ENCODE measurements around the gene CTAGE8.
"Not testable (repeated sequence)": the region's sequence is repeated elsewhere in the genome, so short reads cannot be mapped to it uniquely, and the experiment has no call there.

The CTAGE8 gene

GRCh38 chr7:144256112-144256511 lies 13.0 kb downstream of the CTAGE8 start:
- DNase-seq = peak; percentile 56

GRCh38 chr7:144255471-144255897 lies 13.6 kb downstream of the CTAGE8 start:
- DNase-seq = peak; percentile 35

- not testable (repeated sequence) for DNase-seq
Measured at GRCh38 chr7:144252307-144252706, 16.8 kb downstream of the CTAGE8 start.

- not testable (repeated sequence) for DNase-seq
Measured at GRCh38 chr7:144247674-144248330, 21.3 kb downstream of the CTAGE8 start.

GRCh38 chr7:144246967-144247366 lies 22.1 kb downstream of the CTAGE8 start:
- DNase-seq = not testable (repeated sequence)

- DNase-seq = not testable (repeated sequence)
Measured at GRCh38 chr7:144245372-144245771, 23.7 kb downstream of the CTAGE8 start.

GRCh38 chr7:144239365-144239764 lies 29.7 kb downstream of the CTAGE8 start, which contains the start of gene OR2A42:
OR2A42 (minus strand) TSS chr7:144239605; CDS start chr7:144232843, 6,762 bp downstream.
- DNase-seq = not testable (repeated sequence)

- DNase-seq = peak; percentile 22
Measured at GRCh38 chr7:144238530-144239082, 30.5 kb downstream of the CTAGE8 start.

GRCh38 chr7:144233039-144233438 lies 36.0 kb downstream of the CTAGE8 start:
- not testable (repeated sequence) for DNase-seq

- not testable (repeated sequence) for DNase-seq
Measured at GRCh38 chr7:144231027-144231426, 38.1 kb downstream of the CTAGE8 start.

GRCh38 chr7:144228810-144229209 lies 40.3 kb downstream of the CTAGE8 start:
- DNase-seq = peak; percentile 28

- DNase-seq = not testable (repeated sequence)
Measured at GRCh38 chr7:144226866-144227265, 42.2 kb downstream of the CTAGE8 start.

GRCh38 chr7:144223675-144224074 lies 45.4 kb downstream of the CTAGE8 start:
- not testable (repeated sequence) for DNase-seq

GRCh38 chr7:144220531-144220930 lies 48.6 kb downstream of the CTAGE8 start:
- not testable (repeated sequence) for DNase-seq

- not testable (repeated sequence) for DNase-seq
Measured at GRCh38 chr7:144219149-144219548, 49.9 kb downstream of the CTAGE8 start.

GRCh38 chr7:144218581-144218980 lies 50.5 kb downstream of the CTAGE8 start:
- DNase-seq = peak; percentile 22

GRCh38 chr7:144217200-144217599 lies 51.9 kb downstream of the CTAGE8 start:
- DNase-seq = not testable (repeated sequence)
